HEK293 (cell line): ENCODE data around the gene PLCB1.

Experiments
- GLIS2 ChIP-seq: fragments of 450-650 bp; formaldehyde crosslinking; IDR thresholded peaks from 2 replicates; pipeline ENCODE4 v1.5.1; 2016; ENCODE audit warnings: missing biosample characterization, missing genetic modification characterization
- ZBTB8A ChIP-seq: fragments of 450-650 bp; formaldehyde crosslinking; IDR thresholded peaks from 2 replicates; pipeline ENCODE4 v1.5.1; 2016; ENCODE audit warnings: missing biosample characterization, missing genetic modification characterization
- ZNF223 ChIP-seq: fragments of 450-650 bp; formaldehyde crosslinking; IDR thresholded peaks from 2 replicates; pipeline ENCODE4 v1.5.1; 2016; ENCODE audit warnings: missing biosample characterization, missing genetic modification characterization
- ZNF510 ChIP-seq: fragments of 450-650 bp; formaldehyde crosslinking; IDR thresholded peaks from 2 replicates; pipeline ENCODE4 v1.5.1; 2018; ENCODE audit warnings: mild to moderate bottlenecking, missing genetic modification characterization, missing biosample characterization; ENCODE audit not compliant: insufficient replicate concordance
- ZNF830 ChIP-seq: fragments of 450-650 bp; IDR thresholded peaks from 2 replicates; pipeline ENCODE4 v1.5.0; 2018; ENCODE audit warnings: missing biosample characterization, missing genetic modification characterization, low read depth, mild to moderate bottlenecking, moderate library complexity
- TF ChIP-seq, protein P1 (sequence below): fragments of 450-650 bp; formaldehyde crosslinking; IDR thresholded peaks from 2 replicates; pipeline ENCODE4 v1.5.1; 2016; ENCODE audit warnings: missing biosample characterization, missing genetic modification characterization
- TF ChIP-seq, protein P2 (sequence below): fragments of 450-650 bp; IDR thresholded peaks from 2 replicates; pipeline ENCODE4 v1.5.1; 2018; ENCODE audit warnings: missing biosample characterization, mild to moderate bottlenecking, missing genetic modification characterization
- TF ChIP-seq, protein P3 (sequence below): fragments of 450-650 bp; formaldehyde crosslinking; IDR thresholded peaks from 2 replicates; pipeline ENCODE4 v1.5.1; 2016; ENCODE audit warnings: missing biosample characterization, missing genetic modification characterization

DNA sequence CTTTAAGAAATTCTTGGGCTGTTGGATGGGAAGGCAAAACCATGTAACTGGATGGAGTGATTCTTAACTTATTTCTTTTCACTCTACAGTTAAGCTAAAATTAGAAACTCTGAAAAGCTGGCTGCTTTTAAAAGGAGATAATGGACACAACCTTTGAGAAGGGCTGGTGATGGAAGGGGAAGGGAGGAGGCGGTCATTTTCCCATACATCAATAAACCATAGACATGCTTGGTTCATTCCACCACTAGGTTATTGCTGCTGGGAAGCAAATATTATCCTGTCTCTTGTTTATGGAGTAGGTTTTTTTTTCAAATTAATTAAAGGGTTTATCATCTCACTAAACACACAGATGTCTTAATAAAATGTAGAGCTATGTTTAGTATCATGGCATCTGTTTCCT is 76.2 kb downstream of the PLCB1 start:
- TF ChIP-seq, protein P1, sequence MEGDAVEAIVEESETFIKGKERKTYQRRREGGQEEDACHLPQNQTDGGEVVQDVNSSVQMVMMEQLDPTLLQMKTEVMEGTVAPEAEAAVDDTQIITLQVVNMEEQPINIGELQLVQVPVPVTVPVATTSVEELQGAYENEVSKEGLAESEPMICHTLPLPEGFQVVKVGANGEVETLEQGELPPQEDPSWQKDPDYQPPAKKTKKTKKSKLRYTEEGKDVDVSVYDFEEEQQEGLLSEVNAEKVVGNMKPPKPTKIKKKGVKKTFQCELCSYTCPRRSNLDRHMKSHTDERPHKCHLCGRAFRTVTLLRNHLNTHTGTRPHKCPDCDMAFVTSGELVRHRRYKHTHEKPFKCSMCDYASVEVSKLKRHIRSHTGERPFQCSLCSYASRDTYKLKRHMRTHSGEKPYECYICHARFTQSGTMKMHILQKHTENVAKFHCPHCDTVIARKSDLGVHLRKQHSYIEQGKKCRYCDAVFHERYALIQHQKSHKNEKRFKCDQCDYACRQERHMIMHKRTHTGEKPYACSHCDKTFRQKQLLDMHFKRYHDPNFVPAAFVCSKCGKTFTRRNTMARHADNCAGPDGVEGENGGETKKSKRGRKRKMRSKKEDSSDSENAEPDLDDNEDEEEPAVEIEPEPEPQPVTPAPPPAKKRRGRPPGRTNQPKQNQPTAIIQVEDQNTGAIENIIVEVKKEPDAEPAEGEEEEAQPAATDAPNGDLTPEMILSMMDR = no peak
- TF ChIP-seq GLIS2 (no peak), ZNF830 (tag by site-specific recombination) (no peak), ZNF223 (tag by site-specific recombination) (no peak), ZNF510 (tag by site-specific recombination) (no peak), ZBTB8A (no peak)
- TF ChIP-seq, protein P2, sequence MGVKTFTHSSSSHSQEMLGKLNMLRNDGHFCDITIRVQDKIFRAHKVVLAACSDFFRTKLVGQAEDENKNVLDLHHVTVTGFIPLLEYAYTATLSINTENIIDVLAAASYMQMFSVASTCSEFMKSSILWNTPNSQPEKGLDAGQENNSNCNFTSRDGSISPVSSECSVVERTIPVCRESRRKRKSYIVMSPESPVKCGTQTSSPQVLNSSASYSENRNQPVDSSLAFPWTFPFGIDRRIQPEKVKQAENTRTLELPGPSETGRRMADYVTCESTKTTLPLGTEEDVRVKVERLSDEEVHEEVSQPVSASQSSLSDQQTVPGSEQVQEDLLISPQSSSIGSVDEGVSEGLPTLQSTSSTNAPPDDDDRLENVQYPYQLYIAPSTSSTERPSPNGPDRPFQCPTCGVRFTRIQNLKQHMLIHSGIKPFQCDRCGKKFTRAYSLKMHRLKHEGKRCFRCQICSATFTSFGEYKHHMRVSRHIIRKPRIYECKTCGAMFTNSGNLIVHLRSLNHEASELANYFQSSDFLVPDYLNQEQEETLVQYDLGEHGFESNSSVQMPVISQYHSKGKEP (tag by site-specific recombination) = no peak
- TF ChIP-seq, protein P3, sequence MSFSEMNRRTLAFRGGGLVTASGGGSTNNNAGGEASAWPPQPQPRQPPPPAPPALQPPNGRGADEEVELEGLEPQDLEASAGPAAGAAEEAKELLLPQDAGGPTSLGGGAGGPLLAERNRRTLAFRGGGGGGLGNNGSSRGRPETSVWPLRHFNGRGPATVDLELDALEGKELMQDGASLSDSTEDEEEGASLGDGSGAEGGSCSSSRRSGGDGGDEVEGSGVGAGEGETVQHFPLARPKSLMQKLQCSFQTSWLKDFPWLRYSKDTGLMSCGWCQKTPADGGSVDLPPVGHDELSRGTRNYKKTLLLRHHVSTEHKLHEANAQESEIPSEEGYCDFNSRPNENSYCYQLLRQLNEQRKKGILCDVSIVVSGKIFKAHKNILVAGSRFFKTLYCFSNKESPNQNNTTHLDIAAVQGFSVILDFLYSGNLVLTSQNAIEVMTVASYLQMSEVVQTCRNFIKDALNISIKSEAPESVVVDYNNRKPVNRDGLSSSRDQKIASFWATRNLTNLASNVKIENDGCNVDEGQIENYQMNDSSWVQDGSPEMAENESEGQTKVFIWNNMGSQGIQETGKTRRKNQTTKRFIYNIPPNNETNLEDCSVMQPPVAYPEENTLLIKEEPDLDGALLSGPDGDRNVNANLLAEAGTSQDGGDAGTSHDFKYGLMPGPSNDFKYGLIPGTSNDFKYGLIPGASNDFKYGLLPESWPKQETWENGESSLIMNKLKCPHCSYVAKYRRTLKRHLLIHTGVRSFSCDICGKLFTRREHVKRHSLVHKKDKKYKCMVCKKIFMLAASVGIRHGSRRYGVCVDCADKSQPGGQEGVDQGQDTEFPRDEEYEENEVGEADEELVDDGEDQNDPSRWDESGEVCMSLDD = no peak
